Transverse colon (tissue), 4 donors: ENCODE results near the gene NT5C1A. TPM values are rescaled to one million over a fixed set of nuclear protein-coding genes. Genes with fewer than 3 reads are reported as not detected.

Experiments
- DNase-seq: peaks from one replicate; pipeline ENCODE4 v3.0.0-alpha.2; 2019
- H3K27ac ChIP-seq, 4 donors: fragments of 200-600 bp; sonication (generic); 2 replicates each; pipeline ENCODE4 v1.5.1; 2016 to 2018; ENCODE audit warnings: inconsistent platforms in 4 of 4
- H3K27me3 ChIP-seq: fragments of 200-600 bp; sonication (generic); 2 replicates; pipeline ENCODE4 v1.5.1; 2017; ENCODE audit warnings: inconsistent platforms
- H3K36me3 ChIP-seq, 4 donors: fragments of 200-600 bp; sonication (generic); 2 replicates each; pipeline ENCODE4 v1.5.1; 2017 to 2019; ENCODE audit warnings: inconsistent platforms in 4 of 4
- H3K4me1 ChIP-seq, 4 donors: fragments of 200-600 bp; sonication (generic); 2 replicates each; pipeline ENCODE4 v1.5.1; 2017 to 2020; ENCODE audit warnings: inconsistent platforms in 4 of 4
- H3K4me3 ChIP-seq, 4 donors: fragments of 200-600 bp; sonication (generic); 1 replicate in 1 of 4; 2 replicates in 3 of 4; pipeline versions ENCODE4 v1.5.1 to v1.6.1; 2017 to 2019; ENCODE audit warnings: inconsistent platforms in 4 of 4
- H3K9me3 ChIP-seq, 2 donors: fragments of 200-600 bp; sonication (generic); 2 replicates each; pipeline ENCODE4 v1.5.1; 2017 to 2019; ENCODE audit warnings: inconsistent platforms in 2 of 2
- EP300 ChIP-seq: sonication (generic); formaldehyde crosslinking; IDR thresholded peaks from one replicate; pipeline ENCODE4 v1.6.1; 2017; ENCODE audit warnings: antibody characterized with exemption, low read depth
- POLR2A ChIP-seq: fragments of 450-650 bp; IDR thresholded peaks from one replicate; pipeline ENCODE4 v1.6.1; 2016; ENCODE audit warnings: antibody characterized with exemption, mild to moderate bottlenecking, moderate library complexity
- POLR2AphosphoS5 ChIP-seq, 3 donors: sonication (generic); formaldehyde crosslinking; IDR thresholded peaks; one replicate each; pipeline ENCODE4 v1.6.1; 2016; ENCODE audit warnings: antibody characterized with exemption in 3 of 3
- WGBS, 2 donors: methylation state at CpG; one replicate each; pipeline ENCODE4 v1.1.5; 2018; ENCODE audit warnings: low coverage in 1 of 2; 5-methylcytosine and 5-hydroxymethylcytosine counted together
- in situ Hi-C, 4 donors: fragments of 200-750 bp; cut with MboI; loops; one replicate each; pipeline versions ENCODE4 v1.15.0 to v1.15.1; 2017; ENCODE audit warnings: low sequenced_read_pairs in 3 of 4, low pct_ligation_motif_present in 1 of 4, low pct_unique_long_range_greater_than_20kb in 1 of 4
- intact Hi-C: fragments of 100-400 bp; cut with DNase I; formaldehyde crosslinking; loops from one replicate; pipeline ENCODE4 v1.15.1; 2023; ENCODE audit warnings: low total_unique reads
- total RNA-seq, 4 donors: library from RNA; depleted of rRNA; stranded (reverse); fragments of >200 nt; gene quantifications; one replicate each; pipeline ENCODE4 v1.1.0, GENCODE V29; 2016
- TF ChIP-seq, protein P1 (sequence below), 5 experiments: fragments of 200-600 bp in 3 of 5; fragments of 450-650 bp in 2 of 5; sonication (generic) in 3 of 5; IDR thresholded peaks; 1 replicate in 2 of 5; 2 replicates in 3 of 5; pipeline ENCODE4 v1.5.1; 2016 to 2017; ENCODE audit warnings: antibody characterized with exemption in 5 of 5, inconsistent platforms in 3 of 5, mild to moderate bottlenecking in 2 of 5, moderate library complexity in 1 of 5

The NT5C1A gene
- total RNA-seq, 4 donors from 2014 or later = not detected

DNA sequence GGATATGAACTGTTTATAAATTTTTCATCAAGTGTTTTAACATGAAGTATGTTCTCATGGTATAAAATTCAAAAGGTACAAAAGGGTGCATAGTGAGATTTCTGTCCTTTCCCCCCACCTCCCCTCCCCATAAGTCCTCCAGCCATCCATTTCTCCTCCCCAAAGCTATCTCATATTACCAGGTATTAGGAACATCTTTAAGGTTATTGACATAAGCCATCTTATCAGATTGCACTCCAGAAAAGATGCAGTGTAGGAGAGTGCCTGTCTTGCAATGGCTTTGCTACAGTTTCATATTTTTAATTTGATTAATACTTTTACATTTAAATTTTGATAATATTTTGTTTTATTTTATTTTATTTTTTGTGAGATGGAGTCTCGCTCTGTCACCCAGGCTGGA is 32.9 kb upstream of the NT5C1A start:
- no peak for DNase-seq
- WGBS, 2 donors = 93 to 100% methylated on average over 1 of the region's 1 CpG
- H3K9me3 ChIP-seq = no peaks in the 10 kb centered on the region
- H3K27me3 ChIP-seq = peaks cover 4% of the 10 kb centered on the region
- H3K36me3 ChIP-seq = no peaks in the 10 kb centered on the region
- TF ChIP-seq, protein P1, sequence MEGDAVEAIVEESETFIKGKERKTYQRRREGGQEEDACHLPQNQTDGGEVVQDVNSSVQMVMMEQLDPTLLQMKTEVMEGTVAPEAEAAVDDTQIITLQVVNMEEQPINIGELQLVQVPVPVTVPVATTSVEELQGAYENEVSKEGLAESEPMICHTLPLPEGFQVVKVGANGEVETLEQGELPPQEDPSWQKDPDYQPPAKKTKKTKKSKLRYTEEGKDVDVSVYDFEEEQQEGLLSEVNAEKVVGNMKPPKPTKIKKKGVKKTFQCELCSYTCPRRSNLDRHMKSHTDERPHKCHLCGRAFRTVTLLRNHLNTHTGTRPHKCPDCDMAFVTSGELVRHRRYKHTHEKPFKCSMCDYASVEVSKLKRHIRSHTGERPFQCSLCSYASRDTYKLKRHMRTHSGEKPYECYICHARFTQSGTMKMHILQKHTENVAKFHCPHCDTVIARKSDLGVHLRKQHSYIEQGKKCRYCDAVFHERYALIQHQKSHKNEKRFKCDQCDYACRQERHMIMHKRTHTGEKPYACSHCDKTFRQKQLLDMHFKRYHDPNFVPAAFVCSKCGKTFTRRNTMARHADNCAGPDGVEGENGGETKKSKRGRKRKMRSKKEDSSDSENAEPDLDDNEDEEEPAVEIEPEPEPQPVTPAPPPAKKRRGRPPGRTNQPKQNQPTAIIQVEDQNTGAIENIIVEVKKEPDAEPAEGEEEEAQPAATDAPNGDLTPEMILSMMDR (IDR thresholded peaks at IDR 0.05) = no peak
- no peak for TF ChIP-seq POLR2A
- H3K4me1 ChIP-seq = peaks cover 0 to 3% (median 1%) of the 10 kb centered on the region in 4 donors
- H3K27ac ChIP-seq = no peak overlapping the region
- in situ Hi-C loops = no loop called here
- H3K4me3 ChIP-seq = no peak overlapping the region
- intact Hi-C loops = no loop called here

DNA sequence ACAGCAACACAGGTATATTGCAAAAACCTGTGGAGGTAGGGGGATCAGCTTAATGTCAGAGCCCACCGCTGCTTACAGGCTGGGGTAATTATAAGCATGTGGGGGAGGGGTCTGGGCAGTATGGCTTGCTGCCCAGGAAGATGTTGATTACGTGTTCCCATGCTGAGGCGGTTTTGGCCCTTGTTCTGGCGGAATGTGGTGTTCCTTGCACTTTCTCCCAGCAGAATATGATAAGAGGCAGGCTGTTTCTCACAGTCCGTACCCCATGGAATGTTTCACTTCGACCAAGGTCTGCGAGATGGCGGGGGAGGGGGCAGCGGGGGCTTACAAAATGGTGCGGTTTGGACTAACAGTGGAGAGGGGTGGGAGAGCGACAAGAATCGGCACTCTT is 29.1 kb upstream of the NT5C1A start:
- H3K36me3 ChIP-seq = no peaks in the 10 kb centered on the region
- no peak overlapping the region for H3K4me3 ChIP-seq
- TF ChIP-seq EP300 (no peak), POLR2AphosphoS5 (IDR thresholded peaks at IDR 0.05) (no peak), POLR2A (no peak)
- TF ChIP-seq, protein P1 (IDR thresholded peaks at IDR 0.05) = no peak
- peaks cover 25% of the 10 kb centered on the region for H3K27me3 ChIP-seq
- no peak for DNase-seq
- 9 to 30% methylated on average over 2 to 12 of the region's 12 CpGs for WGBS, 2 donors
- no peak overlapping the region for H3K27ac ChIP-seq
- intact Hi-C loops = no loop called here
- peaks cover 0 to 3% (median 1%) of the 10 kb centered on the region in 4 donors for H3K4me1 ChIP-seq
- no peaks in the 10 kb centered on the region for H3K9me3 ChIP-seq
- in situ Hi-C loops = no loop called here

DNA sequence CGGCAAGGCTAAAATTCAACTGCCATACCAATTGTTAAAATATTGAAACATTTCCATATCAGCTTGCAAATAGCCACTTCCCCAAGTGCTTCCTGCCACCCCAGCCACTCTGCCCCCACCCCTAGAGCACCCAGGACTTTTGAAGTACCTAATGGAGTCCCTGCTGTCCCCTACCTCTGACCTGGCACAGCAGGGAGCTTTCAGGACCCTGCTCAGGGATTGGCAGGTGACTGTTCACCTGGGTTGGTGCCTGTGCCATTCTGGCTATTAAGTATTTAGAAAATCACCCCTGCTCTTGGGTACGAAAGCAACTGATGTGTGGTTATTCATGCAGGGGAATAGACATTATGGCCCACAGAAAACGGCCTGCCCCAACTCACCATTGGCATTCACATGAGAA is 28.4 kb upstream of the NT5C1A start:
- WGBS, 2 donors = 57 to 100% methylated on average over 1 to 3 of the region's 3 CpGs
- in situ Hi-C loops (no loop called here), intact Hi-C loops (no loop called here)
- Histone ChIP-seq H3K4me1 (peaks cover 0 to 3% (median 1%) of the 10 kb centered on the region in 4 donors), H3K9me3 (no peaks in the 10 kb centered on the region), H3K27ac (no peak overlapping the region), H3K27me3 (peaks cover 32% of the 10 kb centered on the region), H3K4me3 (no peak overlapping the region), H3K36me3 (no peaks in the 10 kb centered on the region)
- TF ChIP-seq POLR2A = no peak
- no peak for TF ChIP-seq EP300
- TF ChIP-seq POLR2AphosphoS5 (IDR thresholded peaks at IDR 0.05) = no peak
- TF ChIP-seq, protein P1 (IDR thresholded peaks at IDR 0.05) = no peak
- DNase-seq = no peak

DNA sequence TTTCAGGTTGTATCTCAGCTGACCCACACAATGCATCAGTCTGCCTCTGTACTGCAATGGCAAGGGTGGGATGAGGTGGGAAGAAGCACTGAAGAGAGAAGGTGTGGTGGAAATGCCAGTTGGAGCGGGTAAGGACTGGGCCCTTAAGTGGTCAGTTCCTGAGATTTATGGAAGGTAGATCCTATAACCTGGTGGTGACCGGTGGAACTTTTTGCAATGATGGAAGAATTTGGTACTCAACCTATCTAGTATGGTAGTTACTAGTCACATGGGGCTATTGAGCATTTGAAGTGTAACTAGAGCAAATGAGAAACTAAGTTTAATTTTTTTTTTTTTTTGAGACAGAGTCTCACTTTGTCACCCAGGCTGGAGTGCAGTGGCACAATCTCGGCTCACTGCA is 27.5 kb upstream of the NT5C1A start:
- DNase-seq = no peak
- H3K4me3 ChIP-seq = no peak overlapping the region
- no peak overlapping the region for H3K27ac ChIP-seq
- no peaks in the 10 kb centered on the region for H3K36me3 ChIP-seq
- no peaks in the 10 kb centered on the region for H3K9me3 ChIP-seq
- intact Hi-C loops (no loop called here), in situ Hi-C loops (no loop called here)
- peaks cover 40% of the 10 kb centered on the region for H3K27me3 ChIP-seq
- peaks cover 0 to 3% (median 1%) of the 10 kb centered on the region in 4 donors for H3K4me1 ChIP-seq
- WGBS, 2 donors = 92% methylated on average over 3 of the region's 3 CpGs; no CpG with 5 or more reads in 1 of the 2 donors
- TF ChIP-seq EP300 (no peak), POLR2A (no peak), POLR2AphosphoS5 (IDR thresholded peaks at IDR 0.05) (no peak)
- TF ChIP-seq, protein P1 (IDR thresholded peaks at IDR 0.05) = no peak
